Measurements from ENCODE around the gene CD300LG.

Gene CD300LG

DNA sequence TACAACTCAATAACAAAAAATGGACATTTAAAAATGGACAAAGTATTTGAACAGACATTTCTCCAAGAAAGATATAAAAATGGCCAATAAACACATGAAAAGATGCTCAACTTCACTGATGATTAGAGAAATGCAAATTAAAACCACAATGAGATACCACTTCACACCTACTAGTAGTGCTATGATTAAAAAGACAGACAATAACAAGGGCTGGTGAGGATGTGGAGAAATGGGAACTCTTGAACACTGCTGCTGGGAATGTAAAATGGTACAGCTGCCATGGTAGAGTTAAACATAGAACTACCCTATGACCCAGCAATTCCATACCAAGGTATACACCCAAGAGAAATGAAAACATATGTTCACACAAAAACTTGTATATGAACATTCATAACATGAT, 41.9 kb upstream of the CD300LG start:
- ATAC-seq = no peak
- TF ChIP-seq CSDC2 (CRISPR knock-in tag; IDR thresholded peaks at IDR 0.05) = no peak
- TF ChIP-seq ZC3H10 (CRISPR knock-in tag; IDR thresholded peaks at IDR 0.05) = no peak
- TF ChIP-seq GLIS3 (CRISPR knock-in tag; IDR thresholded peaks at IDR 0.05) = no peak
- TF ChIP-seq ZNF8 (CRISPR knock-in tag; IDR thresholded peaks at IDR 0.05) = no peak
- TF ChIP-seq ISL1 (CRISPR knock-in tag; IDR thresholded peaks at IDR 0.05) = no peak
- TF ChIP-seq ARNTL (CRISPR knock-in tag; IDR thresholded peaks at IDR 0.05; ENCODE audit: borderline replicate concordance, low read depth) = no peak
- TF ChIP-seq ZFP3 (CRISPR knock-in tag; IDR thresholded peaks at IDR 0.05) = no peak

DNA sequence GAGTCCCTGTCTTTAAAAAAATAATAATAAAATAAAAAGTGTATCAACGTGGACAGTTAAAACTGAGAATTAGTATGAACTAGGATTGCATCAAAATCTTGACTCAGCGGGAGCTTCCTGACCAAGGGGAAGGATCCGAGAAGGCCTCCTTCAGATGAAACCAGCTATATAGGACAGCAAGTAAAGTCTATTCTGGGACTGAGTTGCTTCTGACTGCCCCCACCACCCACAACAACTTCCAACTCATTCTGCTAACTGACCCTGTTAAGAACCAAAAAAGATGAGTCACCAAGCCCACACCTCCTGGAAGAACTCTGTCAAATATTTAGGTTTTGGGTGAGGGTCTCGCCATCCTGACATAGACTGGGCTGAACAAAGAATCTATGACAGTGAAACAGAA, 38.9 kb upstream of the CD300LG start:
- no peak for ATAC-seq

DNA sequence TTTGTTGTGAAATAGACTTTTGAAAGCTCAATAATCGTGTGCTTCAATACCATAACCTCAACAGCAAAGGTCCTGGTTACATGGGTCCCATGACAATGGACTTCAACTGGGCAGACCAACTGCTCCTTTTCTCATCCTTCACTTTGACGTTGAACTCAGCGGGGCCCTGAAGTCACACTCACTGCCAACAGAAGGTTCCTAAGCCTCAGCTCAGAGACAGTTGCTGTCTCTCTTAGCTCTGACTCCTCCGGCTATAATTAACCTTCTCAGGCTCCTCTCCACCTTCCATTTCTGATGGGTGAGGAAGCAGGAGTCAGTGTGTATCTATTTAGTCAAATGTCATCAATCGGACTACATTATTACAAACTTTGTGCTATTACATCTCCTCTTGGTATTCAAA, 37.9 kb upstream of the CD300LG start:
- TF ChIP-seq, protein P1, sequence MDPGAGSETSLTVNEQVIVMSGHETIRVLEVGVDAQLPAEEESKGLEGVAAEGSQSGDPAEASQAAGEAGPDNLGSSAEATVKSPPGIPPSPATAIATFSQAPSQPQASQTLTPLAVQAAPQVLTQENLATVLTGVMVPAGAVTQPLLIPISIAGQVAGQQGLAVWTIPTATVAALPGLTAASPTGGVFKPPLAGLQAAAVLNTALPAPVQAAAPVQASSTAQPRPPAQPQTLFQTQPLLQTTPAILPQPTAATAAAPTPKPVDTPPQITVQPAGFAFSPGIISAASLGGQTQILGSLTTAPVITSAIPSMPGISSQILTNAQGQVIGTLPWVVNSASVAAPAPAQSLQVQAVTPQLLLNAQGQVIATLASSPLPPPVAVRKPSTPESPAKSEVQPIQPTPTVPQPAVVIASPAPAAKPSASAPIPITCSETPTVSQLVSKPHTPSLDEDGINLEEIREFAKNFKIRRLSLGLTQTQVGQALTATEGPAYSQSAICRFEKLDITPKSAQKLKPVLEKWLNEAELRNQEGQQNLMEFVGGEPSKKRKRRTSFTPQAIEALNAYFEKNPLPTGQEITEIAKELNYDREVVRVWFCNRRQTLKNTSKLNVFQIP (CRISPR knock-in tag; IDR thresholded peaks at IDR 0.05; ENCODE audit: borderline replicate concordance, low read depth) = no peak
- no peak for TF ChIP-seq PPARA (CRISPR knock-in tag; IDR thresholded peaks at IDR 0.05; ENCODE audit: borderline replicate concordance)
- no peak for TF ChIP-seq ESRRG (CRISPR knock-in tag; IDR thresholded peaks at IDR 0.05)
- TF ChIP-seq, protein P2, sequence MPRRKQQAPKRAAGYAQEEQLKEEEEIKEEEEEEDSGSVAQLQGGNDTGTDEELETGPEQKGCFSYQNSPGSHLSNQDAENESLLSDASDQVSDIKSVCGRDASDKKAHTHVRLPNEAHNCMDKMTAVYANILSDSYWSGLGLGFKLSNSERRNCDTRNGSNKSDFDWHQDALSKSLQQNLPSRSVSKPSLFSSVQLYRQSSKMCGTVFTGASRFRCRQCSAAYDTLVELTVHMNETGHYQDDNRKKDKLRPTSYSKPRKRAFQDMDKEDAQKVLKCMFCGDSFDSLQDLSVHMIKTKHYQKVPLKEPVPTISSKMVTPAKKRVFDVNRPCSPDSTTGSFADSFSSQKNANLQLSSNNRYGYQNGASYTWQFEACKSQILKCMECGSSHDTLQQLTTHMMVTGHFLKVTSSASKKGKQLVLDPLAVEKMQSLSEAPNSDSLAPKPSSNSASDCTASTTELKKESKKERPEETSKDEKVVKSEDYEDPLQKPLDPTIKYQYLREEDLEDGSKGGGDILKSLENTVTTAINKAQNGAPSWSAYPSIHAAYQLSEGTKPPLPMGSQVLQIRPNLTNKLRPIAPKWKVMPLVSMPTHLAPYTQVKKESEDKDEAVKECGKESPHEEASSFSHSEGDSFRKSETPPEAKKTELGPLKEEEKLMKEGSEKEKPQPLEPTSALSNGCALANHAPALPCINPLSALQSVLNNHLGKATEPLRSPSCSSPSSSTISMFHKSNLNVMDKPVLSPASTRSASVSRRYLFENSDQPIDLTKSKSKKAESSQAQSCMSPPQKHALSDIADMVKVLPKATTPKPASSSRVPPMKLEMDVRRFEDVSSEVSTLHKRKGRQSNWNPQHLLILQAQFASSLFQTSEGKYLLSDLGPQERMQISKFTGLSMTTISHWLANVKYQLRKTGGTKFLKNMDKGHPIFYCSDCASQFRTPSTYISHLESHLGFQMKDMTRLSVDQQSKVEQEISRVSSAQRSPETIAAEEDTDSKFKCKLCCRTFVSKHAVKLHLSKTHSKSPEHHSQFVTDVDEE (CRISPR knock-in tag; IDR thresholded peaks at IDR 0.05) = no peak
- ATAC-seq = no peak

More for the DNA sequence above, 38.9 kb upstream of the CD300LG start:
- TF ChIP-seq OSR1 (CRISPR knock-in tag; IDR thresholded peaks at IDR 0.05) (no peak), TCF4 (CRISPR knock-in tag; IDR thresholded peaks at IDR 0.05; ENCODE audit: borderline replicate concordance) (no peak), ZNF565 (CRISPR knock-in tag; conservative IDR thresholded peaks at IDR 0.05; ENCODE audit: low read depth) (no peak)
- TF ChIP-seq, protein P2 (CRISPR knock-in tag; IDR thresholded peaks at IDR 0.05) = no peak

DNA sequence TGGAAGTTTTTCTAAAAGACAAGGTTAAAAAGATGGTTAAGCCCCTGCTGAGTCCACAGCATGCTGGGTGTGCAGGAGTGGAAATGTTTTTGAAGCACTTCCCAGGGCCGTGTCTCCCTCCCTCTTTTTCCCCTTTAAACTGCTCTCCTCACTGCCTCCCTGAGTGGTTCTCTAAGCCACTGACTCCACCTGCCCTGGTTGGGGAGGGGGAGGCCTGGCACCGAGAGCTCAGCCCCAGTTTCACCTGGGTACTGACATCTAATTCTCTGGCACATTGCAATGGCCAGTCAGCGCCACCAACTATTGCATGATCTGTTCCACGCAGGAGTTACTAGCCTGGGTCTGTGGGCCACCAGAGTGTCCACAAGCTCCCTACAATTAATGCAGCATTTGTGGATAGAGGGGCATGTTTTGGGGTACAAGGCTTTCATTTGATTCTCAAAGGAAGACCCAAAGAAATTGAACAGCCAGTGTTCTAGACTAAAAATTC, 36.7 kb upstream of the CD300LG start:
- TF ChIP-seq ZFP3 (CRISPR knock-in tag; IDR thresholded peaks at IDR 0.05) (no peak), ZNF565 (CRISPR knock-in tag; conservative IDR thresholded peaks at IDR 0.05; ENCODE audit: low read depth) (no peak), RARB (CRISPR knock-in tag; IDR thresholded peaks at IDR 0.05) (no peak), ZC3H10 (CRISPR knock-in tag; IDR thresholded peaks at IDR 0.05) (no peak), BACH2 (CRISPR knock-in tag; IDR thresholded peaks at IDR 0.05; ENCODE audit: borderline replicate concordance) (no peak)
- TF ChIP-seq, protein P1 (CRISPR knock-in tag; IDR thresholded peaks at IDR 0.05; ENCODE audit: borderline replicate concordance, low read depth) = no peak
- ATAC-seq = no peak

DNA sequence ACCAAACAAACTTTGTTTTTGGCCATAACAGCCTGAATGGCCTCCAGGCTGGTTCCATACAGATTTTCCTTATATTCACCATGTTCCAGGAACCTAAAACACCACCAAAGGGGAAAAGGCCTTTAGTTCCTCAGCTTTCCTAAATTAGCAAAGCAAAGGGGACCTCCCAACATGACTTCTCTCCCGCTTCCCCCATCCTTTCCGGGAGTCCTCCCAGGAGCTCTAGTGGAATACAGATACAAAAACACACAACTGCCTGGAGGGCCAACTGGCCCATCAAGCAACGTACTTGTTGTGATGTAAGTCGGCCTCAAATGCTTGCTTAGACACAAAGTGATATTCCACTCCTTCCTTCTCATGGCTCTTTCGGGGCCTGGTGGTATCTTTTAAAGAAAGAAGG, 36.2 kb upstream of the CD300LG start:
- ATAC-seq = no peak
- TF ChIP-seq ZFP3 (CRISPR knock-in tag; IDR thresholded peaks at IDR 0.05) (no peak), ESRRG (CRISPR knock-in tag; IDR thresholded peaks at IDR 0.05) (no peak), PPARA (CRISPR knock-in tag; IDR thresholded peaks at IDR 0.05; ENCODE audit: borderline replicate concordance) (no peak), CSDC2 (CRISPR knock-in tag; IDR thresholded peaks at IDR 0.05) (no peak), BACH2 (CRISPR knock-in tag; IDR thresholded peaks at IDR 0.05; ENCODE audit: borderline replicate concordance) (no peak), ISL1 (CRISPR knock-in tag; IDR thresholded peaks at IDR 0.05) (no peak), ZFP30 (CRISPR knock-in tag; IDR thresholded peaks at IDR 0.05) (no peak), GLIS3 (CRISPR knock-in tag; IDR thresholded peaks at IDR 0.05) (no peak), SNAI2 (CRISPR knock-in tag; IDR thresholded peaks at IDR 0.05) (no peak), ZNF8 (CRISPR knock-in tag; IDR thresholded peaks at IDR 0.05) (no peak)
- TF ChIP-seq, protein P3, sequence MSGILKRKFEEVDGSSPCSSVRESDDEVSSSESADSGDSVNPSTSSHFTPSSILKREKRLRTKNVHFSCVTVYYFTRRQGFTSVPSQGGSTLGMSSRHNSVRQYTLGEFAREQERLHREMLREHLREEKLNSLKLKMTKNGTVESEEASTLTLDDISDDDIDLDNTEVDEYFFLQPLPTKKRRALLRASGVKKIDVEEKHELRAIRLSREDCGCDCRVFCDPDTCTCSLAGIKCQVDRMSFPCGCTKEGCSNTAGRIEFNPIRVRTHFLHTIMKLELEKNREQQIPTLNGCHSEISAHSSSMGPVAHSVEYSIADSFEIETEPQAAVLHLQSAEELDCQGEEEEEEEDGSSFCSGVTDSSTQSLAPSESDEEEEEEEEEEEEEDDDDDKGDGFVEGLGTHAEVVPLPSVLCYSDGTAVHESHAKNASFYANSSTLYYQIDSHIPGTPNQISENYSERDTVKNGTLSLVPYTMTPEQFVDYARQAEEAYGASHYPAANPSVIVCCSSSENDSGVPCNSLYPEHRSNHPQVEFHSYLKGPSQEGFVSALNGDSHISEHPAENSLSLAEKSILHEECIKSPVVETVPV (CRISPR knock-in tag; IDR thresholded peaks at IDR 0.05) = no peak
- TF ChIP-seq, protein P2 (CRISPR knock-in tag; IDR thresholded peaks at IDR 0.05) = no peak

Measured in SK-N-SH treated with all-trans-retinoic acid at 6 μM for 48 hours (cell line).